PC-3 (cell line): Measurements from ENCODE around the gene PAK4. TPM values are rescaled to one million over a fixed set of nuclear protein-coding genes. Genes with fewer than 3 reads are reported as not detected.

Source experiments
- ATAC-seq: fragments of 200-7000 bp; cut with Tn5 transposase; 2 replicates; pipeline ENCODE4 v1.9.1; 2020; ENCODE audit warnings: mild to moderate bottlenecking, moderate library complexity
- BruUV-seq: library from RNA; stranded (reverse); fragments of 400-500 nt; replicated peaks from 2 replicates; lab custom pipeline; 2021; lab: Mats Ljungman, UMichigan
- CTCF ChIA-PET: fragments of 300-600 bp; sonication (Branson Sonifier 250); formaldehyde crosslinking; loops from one replicate; lab custom pipeline; 2022; ENCODE audit warnings: antibody characterized with exemption; lab: Charles Lee
- POLR2A ChIA-PET: fragments of 300-600 bp; sonication (Branson Sonifier 250); formaldehyde crosslinking; loops from one replicate; lab custom pipeline; 2022; ENCODE audit warnings: antibody characterized with exemption; ENCODE audit not compliant: unreplicated experiment; lab: Charles Lee
- DNase-seq: peaks from one replicate; pipeline ENCODE4 v3.0.0-alpha.2; 2015
- H2AFZ ChIP-seq: fragments of 300-600 bp; sonication (generic); 2 replicates; pipeline ENCODE4 v1.6.0; 2016; ENCODE audit warnings: antibody characterized with exemption, low read length
- H3F3A ChIP-seq: fragments of 300-600 bp; sonication (generic); one replicate; pipeline ENCODE4 v1.6.0; 2017; ENCODE audit warnings: antibody characterized with exemption, low read length, control low read depth, mild to moderate bottlenecking; ENCODE audit not compliant: unreplicated experiment
- H3K27ac ChIP-seq: fragments of 300-600 bp; sonication (generic); 2 replicates; pipeline ENCODE4 v1.5.1; 2016; ENCODE audit warnings: mild to moderate bottlenecking, low read length
- H3K27me3 ChIP-seq: fragments of 300-600 bp; sonication (generic); 2 replicates; pipeline ENCODE4 v1.6.1; 2016; ENCODE audit warnings: low read length, mixed read lengths
- H3K36me3 ChIP-seq: fragments of 300-600 bp; sonication (generic); 2 replicates; pipeline ENCODE4 v1.6.1; 2016; ENCODE audit warnings: low read depth, mixed run types, low read length, mixed read lengths
- H3K4me1 ChIP-seq: fragments of 300-600 bp; sonication (generic); 2 replicates; pipeline ENCODE4 v1.5.1; 2016; ENCODE audit warnings: low read length; ENCODE audit not compliant: insufficient read depth
- H3K4me2 ChIP-seq: fragments of 300-600 bp; sonication (generic); 2 replicates; pipeline ENCODE4 v1.6.0; 2016; ENCODE audit warnings: low read length
- H3K4me3 ChIP-seq: fragments of 300-600 bp; sonication (generic); 2 replicates; pipeline ENCODE4 v1.5.1; 2016; ENCODE audit warnings: mild to moderate bottlenecking, low read length, mixed read lengths
- H3K79me2 ChIP-seq: fragments of 300-600 bp; sonication (generic); 2 replicates; pipeline ENCODE4 v1.6.1; 2017; ENCODE audit warnings: low read length, mixed read lengths
- H3K9ac ChIP-seq: fragments of 300-600 bp; sonication (generic); 2 replicates; pipeline ENCODE4 v1.6.0; 2016; ENCODE audit warnings: mild to moderate bottlenecking, low read length
- H3K9me2 ChIP-seq: fragments of 300-600 bp; sonication (generic); replicated peaks from 2 replicates; pipeline ENCODE4 v1.6.1; 2016; ENCODE audit warnings: mixed run types, low read length, mixed read lengths
- H3K9me3 ChIP-seq: fragments of 300-600 bp; sonication (generic); 2 replicates; pipeline ENCODE4 v1.6.1; 2016; ENCODE audit warnings: low read length, mixed read lengths
- H4K20me1 ChIP-seq: fragments of 300-600 bp; sonication (generic); 2 replicates; pipeline ENCODE4 v1.6.1; 2016; ENCODE audit warnings: low read length, mixed read lengths
- CTCF ChIP-seq: fragments of 300-600 bp; sonication (generic); conservative IDR thresholded peaks from 2 replicates; pipeline ENCODE4 v1.5.1; 2017; ENCODE audit warnings: antibody characterized with exemption, low read depth, mild to moderate bottlenecking, low read length
- EZH2 ChIP-seq: fragments of 300-600 bp; sonication (generic); IDR thresholded peaks from one replicate; pipeline ENCODE4 v1.6.1; 2017; ENCODE audit warnings: antibody characterized with exemption, mild to moderate bottlenecking, low read length; ENCODE audit not compliant: unreplicated experiment
- EZH2phosphoT487 ChIP-seq: fragments of 300-600 bp; sonication (generic); IDR thresholded peaks from 2 replicates; pipeline ENCODE4 v1.6.1; 2018; ENCODE audit warnings: mild to moderate bottlenecking, antibody characterized with exemption, low read length, borderline replicate concordance
- intact Hi-C: fragments of 100-400 bp; cut with micrococcal nuclease; formaldehyde crosslinking; loops from 2 replicates; pipeline ENCODE4 v1.9.0; 2023
- total RNA-seq: library from RNA; depleted of rRNA; stranded (reverse); fragments of >200 nt; gene quantifications from 2 replicates; pipeline ENCODE4 v1.2.3, GENCODE V29; 2014

PAK4 gene
- total RNA-seq, 1 experiment from 2014 or later, result 13.5 TPM

GRCh38 chr19:39196860-39197562, 71.4 kb downstream of the PAK4 start, which contains the start of gene NCCRP1:
NCCRP1 (plus strand) TSS chr19:39196964; CDS start chr19:39196983, 19 bp downstream.
- 0 out of 2 replicates have a peak, but pooled peaks have one; percentile 18 for ATAC-seq
- TF ChIP-seq EZH2phosphoT487, result no peak
- no peak for TF ChIP-seq CTCF
- TF ChIP-seq EZH2, result no peak
- Histone ChIP-seq H3F3A (no peaks in the 10 kb centered on the region), H3K4me3 (peak within 1 kb of the TSS; percentile 18; the same call in 1 of the 2 replicates), H3K36me3 (no peaks in the 10 kb centered on the region), H3K27me3 (no peaks in the 10 kb centered on the region), H4K20me1 (no peaks in the 10 kb centered on the region), H3K4me2 (peak within 1 kb of the TSS; percentile 47), H3K79me2 (no peaks in the 10 kb centered on the region), H3K27ac (no peak within 1 kb of the TSS), H3K9me3 (no peaks in the 10 kb centered on the region), H3K9ac (no peak within 1 kb of the TSS), H2AFZ (no peak within 1 kb of the TSS), H3K9me2 (no peaks in the 10 kb centered on the region), H3K4me1 (peaks cover 23% of the 10 kb centered on the region)
- POLR2A ChIA-PET, result no interaction called here
- CTCF ChIA-PET, result no interaction called here
- DNase-seq, result no peak
- intact Hi-C loops, result no loop called here
- no TSS peak for BruUV-seq

GRCh38 chr19:39197808-39198207, 72.2 kb downstream of the PAK4 start:
- Histone ChIP-seq H2AFZ (no peak overlapping the region), H3K36me3 (no peaks in the 10 kb centered on the region), H4K20me1 (no peaks in the 10 kb centered on the region), H3K9me2 (no peaks in the 10 kb centered on the region), H3K4me1 (peaks cover 23% of the 10 kb centered on the region), H3K27ac (no peak overlapping the region), H3K9ac (no peak overlapping the region), H3K27me3 (no peaks in the 10 kb centered on the region), H3F3A (no peaks in the 10 kb centered on the region), H3K4me2 (peak overlapping the region; percentile 47), H3K9me3 (no peaks in the 10 kb centered on the region), H3K4me3 (no peak overlapping the region), H3K79me2 (no peaks in the 10 kb centered on the region)
- no peak for TF ChIP-seq EZH2
- peak; percentile 32; the same call in 1 of the 2 replicates for TF ChIP-seq CTCF
- peak; percentile 30 for ATAC-seq
- ChIA-PET CTCF (no interaction called here), POLR2A (no interaction called here)
- BruUV-seq, result no TSS peak
- intact Hi-C loops, result no loop called here
- DNase-seq, result peak; percentile 69

GRCh38 chr19:39199025-39199424, 73.4 kb downstream of the PAK4 start:
- DNase-seq (no peak), ATAC-seq (peak; percentile 21; the same call in 1 of the 2 replicates)
- BruUV-seq, result no TSS peak
- POLR2A ChIA-PET, result no interaction called here
- Histone ChIP-seq H3K9me3 (no peaks in the 10 kb centered on the region), H3K79me2 (no peaks in the 10 kb centered on the region), H2AFZ (no peak overlapping the region), H3K4me1 (peaks cover 23% of the 10 kb centered on the region), H3K27ac (no peak overlapping the region), H3K9ac (no peak overlapping the region), H3K27me3 (no peaks in the 10 kb centered on the region), H3K4me3 (no peak overlapping the region), H3K4me2 (no peak overlapping the region), H3F3A (no peaks in the 10 kb centered on the region), H4K20me1 (no peaks in the 10 kb centered on the region), H3K9me2 (no peaks in the 10 kb centered on the region), H3K36me3 (no peaks in the 10 kb centered on the region)
- CTCF ChIA-PET, result no interaction called here
- intact Hi-C loops, result no loop called here
- TF ChIP-seq EZH2, result no peak
- no peak for TF ChIP-seq EZH2phosphoT487
- no peak for TF ChIP-seq CTCF
